SIG-M5 treated with dmso at 0.1 percent for 504 hours (cell line): ENCODE measurements around the gene ANXA6.
"Not testable (repeated sequence)": the region's sequence is repeated elsewhere in the genome, so short reads cannot be mapped to it uniquely, and the experiment has no call there.

ENCODE experiments used
- DNase-seq: peaks from one replicate; lab custom pipeline; 2025; ENCODE audit not compliant: unreplicated experiment; lab: John Stamatoyannopoulos, UW

ANXA6 gene

DNA sequence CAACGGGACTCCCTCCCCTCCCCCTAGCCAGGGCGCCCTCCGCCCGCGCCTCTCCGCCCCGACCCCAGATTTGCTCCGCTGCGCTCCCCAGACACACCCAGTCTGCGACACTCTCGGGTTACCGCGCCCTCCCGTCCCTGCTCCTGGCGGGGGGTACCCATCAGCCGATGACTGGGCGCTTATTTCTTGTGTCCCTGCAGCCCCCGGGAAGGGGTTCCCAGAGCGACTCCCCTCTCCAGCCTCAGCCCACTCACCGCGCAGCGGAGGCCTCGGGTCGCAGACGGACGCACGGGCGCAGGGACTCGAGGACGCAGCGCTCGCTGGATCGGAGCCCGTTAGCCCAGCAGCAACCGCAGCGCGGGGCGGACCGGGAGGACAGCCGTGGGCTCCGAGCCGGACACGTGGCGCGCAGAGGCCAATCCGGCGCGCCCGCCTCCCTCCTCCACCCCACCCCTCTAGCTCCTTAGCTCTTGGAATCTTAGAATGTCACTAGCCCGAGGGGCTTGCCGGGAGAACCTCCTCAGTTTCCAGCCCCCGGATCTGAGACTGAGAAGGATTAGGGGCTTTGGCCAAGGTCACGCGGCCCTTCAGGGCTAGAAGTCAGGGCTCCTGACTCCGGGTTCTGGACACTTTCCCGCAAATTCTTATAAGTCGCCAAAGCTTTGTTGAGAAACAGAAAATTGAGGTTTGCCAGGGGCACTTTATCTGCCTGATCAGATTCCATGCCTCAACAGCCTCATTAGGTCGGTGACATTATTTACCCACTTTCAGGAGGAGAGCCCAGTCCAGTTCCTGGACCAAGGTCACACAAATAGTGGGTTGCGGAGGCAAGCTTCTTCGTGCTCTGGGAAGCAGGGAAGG, at the start of gene ANXA6:
Gene ANXA6, minus strand, starts transcription at position 354 of the 861 bp plus-strand sequence. CDS start 9,878 bp downstream, outside the sequence.
- DNase-seq: peak; percentile 43

DNA sequence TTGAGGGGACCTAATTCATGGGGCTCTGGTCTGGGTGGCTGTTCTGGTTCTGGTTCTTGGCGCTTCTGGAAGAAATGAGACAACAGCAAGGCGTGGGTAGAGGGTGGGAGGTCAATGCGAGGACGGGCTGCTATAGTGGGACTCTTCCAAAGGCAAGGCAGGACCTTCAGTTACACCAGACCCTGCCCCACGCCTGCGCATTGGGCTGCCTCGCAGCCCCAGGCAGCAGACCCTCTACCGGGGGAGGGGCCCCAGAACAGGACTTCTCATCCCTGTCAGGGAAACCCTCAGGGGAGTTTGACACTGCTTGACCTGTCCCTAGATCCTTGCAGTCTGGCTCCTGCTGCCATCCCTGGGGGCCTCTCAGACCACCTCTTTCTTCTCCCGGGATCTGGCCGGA, 47.8 kb upstream of the ANXA6 start:
- no peak for DNase-seq

DNA sequence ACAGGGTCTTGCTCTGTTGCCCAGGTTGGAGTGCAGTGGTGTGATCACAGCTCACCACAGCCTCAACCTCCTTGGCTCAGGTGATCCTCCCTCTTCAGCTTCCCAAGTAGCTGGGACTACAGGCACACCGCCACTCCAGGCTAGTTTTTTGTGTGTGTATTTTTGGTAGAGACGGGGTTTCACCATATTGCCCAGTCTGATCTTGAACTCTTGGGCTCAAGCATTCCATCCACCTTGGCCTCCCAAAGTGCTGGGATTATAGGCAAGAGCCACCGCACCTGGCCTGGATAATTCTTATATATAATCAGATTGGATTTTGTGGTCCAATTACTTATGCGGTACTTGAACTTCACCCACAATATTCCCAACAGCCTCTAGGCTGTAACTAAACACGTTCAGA, 46.5 kb upstream of the ANXA6 start:
- no peak for DNase-seq

DNA sequence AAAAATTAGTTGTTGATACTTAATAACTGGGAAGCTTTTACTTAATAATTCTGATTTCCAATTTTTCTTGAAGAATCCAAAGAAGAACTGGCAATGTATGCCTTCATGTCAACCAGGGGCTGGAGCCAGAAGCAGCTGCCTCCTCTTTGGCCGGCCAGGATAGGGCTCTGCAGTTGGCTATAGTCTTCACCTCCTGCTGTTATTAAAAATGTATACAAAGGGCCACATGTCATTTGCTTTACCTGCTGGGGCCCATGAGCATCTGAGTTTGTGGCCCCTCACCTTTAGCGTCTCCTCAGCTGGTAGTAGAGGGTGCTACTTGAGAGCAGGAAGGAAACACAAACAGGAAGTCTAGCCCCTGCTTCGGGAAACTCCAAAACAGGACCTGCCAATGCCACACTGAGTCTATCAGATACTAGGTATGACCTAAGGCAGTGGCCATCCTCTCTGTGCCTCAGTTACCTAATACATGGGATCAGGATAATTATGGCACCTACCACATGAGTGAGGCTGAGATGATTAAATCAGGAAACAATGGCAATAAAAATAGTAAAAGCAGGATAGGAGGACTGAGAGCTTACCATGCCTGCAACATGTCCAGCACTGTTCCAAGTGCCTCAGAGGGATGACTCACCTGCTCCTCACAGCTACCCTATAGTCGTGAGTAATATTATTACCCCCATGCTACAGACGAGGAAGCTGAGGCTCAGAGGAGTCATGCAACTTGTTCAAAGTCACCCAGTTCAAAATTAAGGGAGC, 45.0 kb upstream of the ANXA6 start:
- DNase-seq: no peak

DNA sequence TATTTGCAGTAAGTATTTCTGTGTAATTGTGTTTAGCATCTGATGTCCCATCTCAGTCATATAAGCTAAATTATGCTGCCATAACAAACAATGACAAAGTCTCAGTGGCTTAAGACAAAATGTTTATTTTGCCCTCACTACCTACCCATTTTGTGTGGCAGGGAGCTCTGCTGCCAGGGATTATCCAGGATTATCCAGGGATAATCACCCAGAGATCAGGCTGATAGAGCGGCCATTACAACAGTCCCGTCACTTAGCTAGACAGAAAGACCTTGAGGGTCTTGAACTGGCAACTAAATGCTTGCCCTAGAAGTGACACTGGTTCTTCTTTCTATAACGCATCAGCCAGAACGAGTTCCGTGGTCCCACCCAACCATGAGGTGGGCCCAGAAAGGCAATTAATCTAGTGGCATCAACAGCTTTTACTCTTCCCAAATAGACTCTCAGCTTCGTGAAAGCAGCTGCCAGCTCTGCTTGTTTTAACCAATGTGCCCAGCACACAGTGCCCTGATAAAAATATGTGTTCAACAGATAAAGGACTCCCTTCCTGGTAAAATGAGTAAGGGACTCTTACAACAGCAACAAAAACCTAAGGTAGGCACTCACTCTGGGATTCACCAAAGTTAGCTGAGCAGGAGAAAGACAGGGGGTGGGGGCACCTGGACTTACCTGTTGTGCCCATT, 43.5 kb upstream of the ANXA6 start:
- no peak for DNase-seq

DNA sequence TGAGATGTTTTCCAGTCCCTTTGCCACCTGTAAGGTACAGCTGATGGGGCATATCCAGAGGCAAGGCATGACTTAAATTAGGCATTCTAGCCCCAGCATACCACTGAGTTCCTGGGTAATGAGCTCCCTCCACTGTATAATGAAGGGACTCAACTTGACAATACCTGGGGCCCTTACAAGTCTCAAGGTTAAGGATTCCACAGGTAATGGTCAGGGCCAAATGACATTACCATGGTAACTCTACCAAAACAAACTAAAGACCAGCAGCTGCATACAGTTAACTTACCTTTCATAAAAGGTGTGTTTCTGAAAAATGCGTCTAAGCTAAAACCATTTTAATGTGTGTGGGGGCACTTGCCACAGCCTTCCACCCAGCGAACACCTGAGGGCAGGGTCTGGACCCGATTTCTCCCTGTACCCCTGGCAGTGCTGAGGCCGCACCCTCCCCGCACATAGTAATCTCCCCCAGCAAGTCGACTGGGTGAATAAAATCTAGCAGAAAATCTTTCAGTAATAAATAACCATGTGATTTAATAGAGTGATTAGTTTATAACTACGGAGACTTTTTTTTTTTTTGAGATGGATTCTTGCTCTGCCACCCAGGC, 42.1 kb upstream of the ANXA6 start:
- no peak for DNase-seq

DNA sequence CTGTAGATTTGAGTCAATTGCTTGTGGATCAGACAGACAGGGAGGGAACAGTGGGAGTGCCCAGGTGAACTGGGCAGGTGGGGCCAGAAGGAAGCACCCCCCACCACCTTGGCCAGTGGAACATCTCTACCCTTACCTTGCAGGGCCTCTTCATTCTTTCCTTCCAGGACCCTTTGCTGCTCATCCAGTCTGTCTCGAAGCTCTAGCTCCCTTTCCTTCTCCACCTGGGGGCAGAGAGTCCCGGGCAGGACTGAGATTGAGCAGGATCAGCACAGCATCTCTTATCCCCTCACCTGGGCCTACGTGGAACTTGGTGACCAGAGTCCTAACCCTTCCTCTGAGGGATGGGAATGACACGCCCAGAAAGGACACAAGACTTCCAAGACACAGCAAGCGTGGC, 41.3 kb upstream of the ANXA6 start:
- no peak for DNase-seq

DNA sequence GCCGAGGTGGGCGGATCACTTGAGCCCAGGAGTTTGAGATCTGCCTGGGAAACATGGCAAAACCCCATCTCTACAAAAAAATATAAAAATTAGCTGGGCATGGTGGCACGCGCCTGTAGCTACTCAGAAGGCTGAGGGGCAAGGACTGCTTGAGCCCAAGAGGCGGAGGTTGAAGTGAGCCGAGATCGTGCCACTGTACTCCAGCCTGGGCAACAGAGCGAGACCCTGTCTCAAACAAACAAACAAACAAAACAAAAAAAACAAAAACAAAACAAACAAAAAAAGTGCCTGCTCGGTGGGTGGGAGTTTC, 39.7 kb upstream of the ANXA6 start:
- DNase-seq: not testable (repeated sequence)

DNA sequence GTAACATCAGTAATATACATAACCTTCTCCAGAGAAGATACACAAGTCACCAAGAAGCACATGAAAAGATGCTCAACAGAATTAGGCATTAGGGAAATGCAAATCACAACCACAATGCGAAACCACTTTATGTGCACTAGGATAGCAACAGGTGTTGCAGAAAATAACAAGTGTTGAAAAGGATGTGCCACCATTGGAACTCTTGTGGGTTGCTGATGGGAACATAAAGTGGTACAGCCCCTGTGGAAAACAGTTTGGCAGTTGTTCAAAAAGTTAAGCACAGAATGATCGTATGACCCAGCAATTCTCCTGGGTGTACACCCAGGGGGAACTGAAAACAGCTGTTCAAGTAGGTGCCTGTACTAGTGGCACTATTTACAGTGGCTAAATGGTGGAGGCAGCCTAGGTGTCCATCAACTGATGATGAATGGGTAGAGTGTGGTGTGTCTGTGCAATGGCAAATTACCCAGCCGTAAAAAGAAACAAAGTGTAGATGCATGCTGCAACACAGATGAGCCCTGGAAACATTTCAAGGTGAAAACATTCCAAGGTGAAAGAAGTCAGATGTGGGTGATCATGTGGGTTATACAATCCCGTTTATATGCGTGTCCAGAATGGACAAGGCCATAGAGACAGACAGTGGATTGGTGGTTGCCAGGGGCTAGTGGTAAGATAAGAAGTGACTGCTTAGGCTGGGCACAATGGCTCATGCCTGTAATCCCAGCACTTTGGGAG, 39.1 kb upstream of the ANXA6 start:
- DNase-seq: no peak

DNA sequence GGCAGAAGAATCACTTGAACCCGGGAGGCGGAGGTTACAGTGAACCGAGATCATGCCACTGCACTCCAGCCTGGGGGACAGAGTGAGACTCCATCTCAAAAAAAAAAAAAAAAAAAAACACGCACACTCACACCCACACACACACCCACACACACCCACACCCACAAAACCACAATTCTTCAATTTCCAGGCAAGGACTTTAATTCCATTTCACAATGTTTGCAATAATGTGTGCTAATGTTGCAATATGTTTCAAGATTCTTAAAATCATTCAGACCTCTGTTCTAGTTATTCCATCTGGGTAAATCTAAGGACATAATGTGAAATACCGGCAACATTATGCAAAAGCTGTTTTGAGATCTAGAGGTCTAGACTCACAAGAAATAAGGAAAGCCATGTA, 38.0 kb upstream of the ANXA6 start:
- DNase-seq: peak; percentile 58

DNA sequence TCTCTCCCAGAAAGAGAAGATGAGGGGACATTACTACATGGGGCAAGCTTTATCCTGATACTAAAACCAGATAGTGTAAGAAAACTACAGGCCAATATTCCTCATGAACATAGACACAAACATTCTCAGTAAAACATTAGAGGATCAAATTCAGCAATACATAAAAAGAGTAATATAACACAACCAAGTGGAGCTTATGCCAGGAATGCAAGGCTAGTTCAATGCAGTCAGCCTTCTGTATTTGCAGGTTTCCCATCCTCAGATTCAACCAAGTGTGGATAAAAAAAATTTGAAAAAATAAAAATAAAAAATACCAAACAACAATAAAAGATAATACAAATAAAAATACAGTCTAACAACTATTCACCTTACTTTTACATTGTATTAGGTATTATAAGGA, 35.0 kb upstream of the ANXA6 start:
- DNase-seq: no peak

DNA sequence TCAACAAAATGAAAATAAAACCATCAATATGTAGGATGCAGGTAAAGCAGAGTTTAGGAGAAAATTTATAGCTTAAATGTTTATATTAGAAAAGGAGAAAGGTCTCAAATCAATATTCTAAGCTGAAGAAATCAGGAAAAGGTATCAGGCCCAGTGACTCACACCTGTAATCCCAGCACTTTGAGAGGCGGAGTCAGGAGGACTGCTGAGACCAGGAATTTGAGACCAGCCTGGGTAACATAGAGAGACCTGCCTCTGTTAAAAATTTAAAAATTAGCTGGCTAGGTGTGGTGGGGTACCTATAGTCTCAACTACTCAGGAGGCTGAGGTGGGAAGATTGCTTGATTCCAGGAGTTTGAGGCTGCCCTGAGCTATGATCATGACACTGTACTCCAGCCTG, 34.1 kb upstream of the ANXA6 start:
- DNase-seq: no peak

DNA sequence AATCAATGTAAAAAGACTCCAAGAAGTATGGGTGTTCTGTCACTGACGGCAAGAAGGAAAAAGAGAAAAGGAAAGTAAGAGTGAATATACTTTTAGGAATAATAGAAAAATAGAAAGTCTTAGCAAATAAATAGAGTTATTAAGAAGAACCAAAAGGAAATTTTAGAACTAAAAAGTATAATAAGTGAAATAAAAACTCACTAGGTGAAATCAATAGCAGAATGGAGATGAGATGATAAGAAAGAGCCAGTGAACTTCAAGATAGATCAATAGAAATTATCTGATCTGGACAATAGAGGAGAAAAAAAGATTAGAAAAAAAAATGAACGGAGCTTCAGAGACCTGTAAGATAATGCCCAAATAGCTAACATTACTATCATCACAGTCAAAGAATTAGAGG, 31.6 kb upstream of the ANXA6 start:
- no peak for DNase-seq

DNA sequence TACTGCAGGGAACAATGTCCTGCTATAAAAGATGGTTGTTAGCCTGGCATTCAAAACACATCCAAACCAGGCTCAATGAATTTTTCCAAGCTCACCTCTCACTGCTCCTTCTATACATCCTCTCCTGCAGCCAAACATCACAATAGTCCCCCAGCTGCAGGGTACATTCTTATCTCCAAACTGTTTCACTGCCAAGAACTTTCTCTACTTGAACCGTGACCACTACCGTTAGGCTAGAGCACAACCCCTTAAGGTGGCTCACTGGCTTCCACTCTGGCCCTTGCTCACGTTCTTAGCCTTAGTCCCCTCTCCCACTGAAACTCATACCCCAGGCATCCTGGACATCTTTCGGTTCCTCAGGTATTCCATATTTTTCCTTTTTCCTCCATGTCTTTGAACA, 29.0 kb upstream of the ANXA6 start:
- no peak for DNase-seq

DNA sequence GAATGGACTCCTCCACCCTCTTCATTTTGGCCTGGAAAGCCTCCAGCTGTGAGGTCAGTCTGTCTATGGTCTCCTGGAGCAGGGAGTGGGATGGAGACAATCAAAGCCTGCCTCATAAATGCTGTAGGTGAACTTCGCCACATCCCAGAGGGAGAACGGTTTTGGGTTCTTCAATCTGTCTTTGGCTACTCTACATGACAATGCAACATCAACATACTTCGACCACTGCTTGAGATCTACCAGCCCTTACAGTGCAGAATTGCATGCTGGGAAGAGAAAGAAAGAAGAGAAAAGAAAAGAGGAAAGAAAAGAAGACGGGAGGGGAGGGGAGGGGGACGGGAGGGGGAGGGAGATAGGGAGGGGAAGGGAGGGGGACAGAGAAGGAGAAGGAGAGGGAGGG, 28.5 kb upstream of the ANXA6 start:
- DNase-seq: no peak

DNA sequence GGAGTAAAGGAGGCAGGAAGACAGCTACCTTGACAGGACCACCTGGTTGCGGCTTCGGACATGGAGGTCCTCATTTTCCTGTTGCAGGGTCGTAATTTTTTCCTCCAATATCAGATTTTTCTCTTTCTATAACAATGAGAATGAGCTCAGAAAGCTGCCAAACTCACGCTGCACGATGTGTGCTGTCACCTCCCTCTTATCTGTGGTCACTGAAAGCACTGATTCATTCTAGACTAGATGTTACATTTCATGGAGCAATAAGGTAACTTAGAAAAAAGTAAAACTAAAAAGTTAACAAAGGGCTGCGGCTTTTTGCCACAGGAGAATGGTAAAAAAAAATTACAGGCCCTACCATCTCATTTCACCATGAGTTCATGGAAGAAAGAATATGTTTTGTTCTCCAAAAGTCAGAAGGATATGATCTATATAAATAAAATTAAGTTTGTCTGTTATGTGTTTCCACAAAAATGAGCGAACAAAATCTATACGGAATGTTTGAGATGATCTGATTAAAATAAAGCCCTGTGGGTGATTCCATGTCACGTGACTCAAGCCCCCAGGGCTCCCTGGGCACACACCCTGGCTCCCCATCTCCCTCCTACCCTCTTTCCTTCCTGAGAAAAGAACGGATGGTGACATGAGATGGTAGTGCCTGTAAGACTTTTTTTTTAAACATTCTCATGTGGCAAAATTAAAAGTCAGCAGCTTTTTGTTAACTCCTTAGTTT, 26.9 kb upstream of the ANXA6 start:
- no peak for DNase-seq

DNA sequence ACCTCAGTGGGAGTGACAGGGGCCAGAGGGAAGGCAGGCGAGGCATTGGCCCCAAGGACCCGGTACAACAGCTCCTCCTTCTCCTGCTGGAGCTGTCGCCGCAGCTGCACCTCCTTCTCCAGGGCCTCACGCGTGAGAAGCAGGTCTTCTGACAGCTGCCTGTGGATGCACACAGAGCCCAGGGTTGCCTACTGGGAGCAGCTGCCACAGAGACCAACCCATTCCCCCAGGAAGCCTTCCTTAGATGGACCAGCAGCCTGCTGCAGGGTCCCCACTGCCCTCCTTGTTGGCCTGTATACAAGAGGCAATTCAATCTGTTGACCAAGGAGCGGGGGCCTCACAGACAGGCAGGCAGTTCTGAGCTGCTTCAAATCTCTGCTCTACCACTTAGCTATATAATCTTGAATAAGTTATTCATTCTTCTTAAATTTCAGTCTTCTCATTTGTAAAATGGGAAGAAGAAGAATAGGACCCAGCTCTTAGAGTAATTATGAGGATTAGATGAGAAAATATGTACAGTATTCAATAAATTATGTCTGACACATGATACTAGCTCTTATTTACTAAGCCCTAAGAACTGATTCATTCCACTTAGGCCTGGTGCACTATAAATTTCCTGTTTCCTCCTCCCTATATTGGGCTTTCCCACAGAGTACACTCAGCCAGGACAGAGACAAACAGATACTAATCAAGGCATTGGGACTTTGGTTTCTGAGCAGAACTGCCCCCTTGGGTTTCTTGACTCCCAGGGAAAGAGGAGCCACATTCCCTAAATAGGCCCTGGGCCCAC, 26.1 kb upstream of the ANXA6 start:
- no peak for DNase-seq

DNA sequence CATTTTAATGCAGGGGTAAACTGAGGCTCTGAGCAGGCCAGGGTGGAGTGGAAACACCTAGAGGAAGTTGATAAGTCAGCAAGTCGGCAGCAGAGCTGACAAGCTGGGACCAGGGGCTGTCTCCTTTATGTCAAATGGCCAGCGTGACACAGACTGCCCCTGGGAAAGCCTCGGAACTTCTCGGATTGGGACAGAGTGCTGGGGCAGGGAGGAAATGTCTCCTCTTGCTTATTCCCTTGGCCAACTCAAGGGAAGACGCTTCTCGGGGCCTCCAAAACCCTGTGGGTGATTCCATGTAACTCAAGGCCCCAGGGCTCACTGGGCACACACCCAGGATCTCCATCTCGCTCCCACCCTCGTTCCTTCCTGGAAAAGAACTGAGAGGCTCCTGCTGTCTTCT, 25.4 kb upstream of the ANXA6 start:
- no peak for DNase-seq

DNA sequence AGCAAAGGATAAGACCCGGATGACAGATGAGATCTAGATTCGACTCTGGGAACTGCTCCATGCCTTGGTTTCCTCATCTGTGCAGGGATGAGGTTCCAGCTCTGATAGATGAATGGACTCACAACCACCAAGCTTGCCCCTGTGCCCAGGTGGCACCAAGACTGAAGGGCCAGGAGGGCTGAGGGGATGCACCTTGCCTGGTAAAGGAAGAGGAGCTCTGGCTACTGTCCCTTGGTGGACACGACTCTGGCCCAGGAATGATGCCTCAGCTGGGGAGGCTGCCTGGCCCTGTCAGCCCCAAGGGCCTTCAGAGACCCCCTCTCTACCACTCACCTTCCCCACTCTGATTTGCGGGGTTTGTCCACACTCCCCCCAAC, 24.9 kb upstream of the ANXA6 start:
- DNase-seq: no peak
